HEK293 (cell line): ENCODE data around the gene SNAPC5.

ENCODE experiments used
- INSM2 ChIP-seq: fragments of 450-650 bp; formaldehyde crosslinking; IDR thresholded peaks from 2 replicates; pipeline ENCODE4 v1.5.1; 2016; ENCODE audit warnings: missing biosample characterization, missing genetic modification characterization
- KLF9 ChIP-seq: fragments of 450-650 bp; formaldehyde crosslinking; IDR thresholded peaks from 2 replicates; pipeline ENCODE4 v1.5.1; 2016; ENCODE audit warnings: missing biosample characterization, missing genetic modification characterization, low read depth
- PATZ1 ChIP-seq: fragments of 450-650 bp; formaldehyde crosslinking; IDR thresholded peaks from 2 replicates; pipeline ENCODE4 v1.5.1; 2016; ENCODE audit warnings: missing biosample characterization, missing genetic modification characterization
- PRDM10 ChIP-seq: fragments of 450-650 bp; formaldehyde crosslinking; IDR thresholded peaks from 2 replicates; pipeline ENCODE4 v1.5.1; 2016; ENCODE audit warnings: missing biosample characterization, missing genetic modification characterization
- PRDM4 ChIP-seq: fragments of 450-650 bp; formaldehyde crosslinking; IDR thresholded peaks from 2 replicates; pipeline ENCODE4 v1.5.1; 2017; ENCODE audit warnings: missing biosample characterization, missing genetic modification characterization
- REPIN1 ChIP-seq: fragments of 450-650 bp; formaldehyde crosslinking; IDR thresholded peaks from 2 replicates; pipeline ENCODE4 v1.5.1; 2017; ENCODE audit warnings: missing biosample characterization, missing genetic modification characterization, low read depth
- ZBTB1 ChIP-seq: fragments of 450-650 bp; formaldehyde crosslinking; IDR thresholded peaks from 2 replicates; pipeline ENCODE4 v1.5.1; 2016; ENCODE audit warnings: missing biosample characterization, missing genetic modification characterization
- ZBTB17 ChIP-seq: fragments of 450-650 bp; formaldehyde crosslinking; IDR thresholded peaks from 2 replicates; pipeline ENCODE4 v1.5.1; 2016; ENCODE audit warnings: missing biosample characterization, missing genetic modification characterization
- ZBTB49 ChIP-seq: fragments of 450-650 bp; formaldehyde crosslinking; IDR thresholded peaks from 2 replicates; pipeline ENCODE4 v1.5.1; 2016; ENCODE audit warnings: missing biosample characterization, missing genetic modification characterization, low read depth
- ZBTB8A ChIP-seq: fragments of 450-650 bp; formaldehyde crosslinking; IDR thresholded peaks from 2 replicates; pipeline ENCODE4 v1.5.1; 2016; ENCODE audit warnings: missing biosample characterization, missing genetic modification characterization
- ZFP37 ChIP-seq: fragments of 450-650 bp; formaldehyde crosslinking; IDR thresholded peaks from 2 replicates; pipeline ENCODE4 v1.5.1; 2016; ENCODE audit warnings: missing biosample characterization, missing genetic modification characterization
- ZNF155 ChIP-seq: fragments of 450-650 bp; formaldehyde crosslinking; IDR thresholded peaks from 2 replicates; pipeline ENCODE4 v1.5.1; 2016; ENCODE audit warnings: missing biosample characterization, missing genetic modification characterization
- ZNF169 ChIP-seq: fragments of 450-650 bp; formaldehyde crosslinking; IDR thresholded peaks from 2 replicates; pipeline ENCODE4 v1.5.1; 2016; ENCODE audit warnings: missing biosample characterization, missing genetic modification characterization
- ZNF221 ChIP-seq: fragments of 450-650 bp; formaldehyde crosslinking; IDR thresholded peaks from 2 replicates; pipeline ENCODE4 v1.5.1; 2017; ENCODE audit warnings: missing biosample characterization, missing genetic modification characterization, borderline replicate concordance
- ZNF248 ChIP-seq: fragments of 450-650 bp; formaldehyde crosslinking; IDR thresholded peaks from 2 replicates; pipeline ENCODE4 v1.5.1; 2017; ENCODE audit warnings: missing biosample characterization, missing genetic modification characterization
- ZNF274 ChIP-seq, 2 experiments: fragments of 200-500 bp in 1 of 2; fragments of 450-650 bp in 1 of 2; sonication (Bioruptor generic) in 1 of 2; formaldehyde crosslinking in 1 of 2; IDR thresholded peaks; 2 replicates each; pipeline versions ENCODE4 v1.5.1 to v1.6.1; 2014 to 2016; ENCODE audit warnings: borderline replicate concordance in 1 of 2, inconsistent platforms in 1 of 2, low read length in 1 of 2, missing biosample characterization in 1 of 2, missing genetic modification characterization in 1 of 2
- ZNF311 ChIP-seq: fragments of 450-650 bp; formaldehyde crosslinking; IDR thresholded peaks from 2 replicates; pipeline ENCODE4 v1.5.1; 2017; ENCODE audit warnings: missing biosample characterization, missing genetic modification characterization, borderline replicate concordance
- ZNF48 ChIP-seq: fragments of 450-650 bp; formaldehyde crosslinking; IDR thresholded peaks from 2 replicates; pipeline ENCODE4 v1.5.1; 2016; ENCODE audit warnings: missing biosample characterization, missing genetic modification characterization
- ZNF596 ChIP-seq: fragments of 450-650 bp; IDR thresholded peaks from 2 replicates; pipeline ENCODE4 v1.5.0; 2018; ENCODE audit warnings: missing biosample characterization, mild to moderate bottlenecking, missing genetic modification characterization, moderate library complexity
- ZNF654 ChIP-seq: fragments of 450-650 bp; formaldehyde crosslinking; IDR thresholded peaks from 2 replicates; pipeline ENCODE4 v1.5.1; 2016; ENCODE audit warnings: low read depth, missing biosample characterization, missing genetic modification characterization
- ZNF664 ChIP-seq: fragments of 450-650 bp; formaldehyde crosslinking; IDR thresholded peaks from 2 replicates; pipeline ENCODE4 v1.5.1; 2016; ENCODE audit warnings: missing biosample characterization, missing genetic modification characterization
- ZNF692 ChIP-seq: fragments of 450-650 bp; formaldehyde crosslinking; IDR thresholded peaks from 2 replicates; pipeline ENCODE4 v1.5.1; 2016; ENCODE audit warnings: missing biosample characterization, missing genetic modification characterization
- ZNF837 ChIP-seq: fragments of 450-650 bp; formaldehyde crosslinking; IDR thresholded peaks from 2 replicates; pipeline ENCODE4 v1.5.1; 2016; ENCODE audit warnings: missing biosample characterization, missing genetic modification characterization

SNAPC5 gene

GRCh38 chr15:66504563-66505429 is 7.2 kb upstream of the SNAPC5 start, which contains the start of the genes RPL4 and ZWILCH (continued):
- TF ChIP-seq ZNF654 (tag by site-specific recombination) (no peak), ZNF274 (IDR thresholded peaks at IDR 0.05; ENCODE audit: low read length) (no peak), ZNF274 (tag by site-specific recombination; IDR thresholded peaks at IDR 0.05; ENCODE audit: borderline replicate concordance) (no peak), REPIN1 (tag by site-specific recombination) (peak; percentile 55; the same call in 1 of the 2 replicates), ZFP37 (peak; percentile 30), PRDM4 (tag by site-specific recombination) (peak; percentile 43; the same call in 1 of the 2 replicates), ZNF248 (tag by site-specific recombination) (no peak), PRDM10 (tag by site-specific recombination) (peak; percentile 93), ZNF837 (tag by site-specific recombination) (no peak), ZNF311 (no peak), INSM2 (tag by site-specific recombination) (0 out of 2 replicates have a peak, but pooled peaks have one; percentile 45), PATZ1 (peak; percentile 89), ZNF221 (tag by site-specific recombination) (no peak), ZBTB1 (tag by site-specific recombination) (0 out of 2 replicates have a peak, but pooled peaks have one; percentile 18), ZNF169 (no peak), ZNF596 (tag by site-specific recombination) (no peak), ZNF664 (tag by site-specific recombination) (peak; percentile 58), ZBTB17 (tag by site-specific recombination) (peak; percentile 32), KLF9 (tag by site-specific recombination) (peak; percentile 67), ZNF692 (peak; percentile 51; the same call in 1 of the 2 replicates), ZBTB8A (peak; percentile 51; the same call in 1 of the 2 replicates), ZNF155 (no peak), ZNF48 (no peak), ZBTB49 (tag by site-specific recombination) (no peak)
